Gastroesophageal sphincter (tissue), 3 donors: ENCODE results near the gene ACP4.

Source experiments
- EP300 ChIP-seq: sonication (generic); formaldehyde crosslinking; IDR thresholded peaks from one replicate; pipeline ENCODE4 v1.6.1; 2017; ENCODE audit warnings: antibody characterized with exemption, mild to moderate bottlenecking
- POLR2A ChIP-seq, 2 donors: fragments of 450-650 bp; IDR thresholded peaks; one replicate each; pipeline ENCODE4 v1.6.1; 2017; ENCODE audit warnings: antibody characterized with exemption in 2 of 2, mild to moderate bottlenecking in 2 of 2, moderate library complexity in 1 of 2
- POLR2AphosphoS5 ChIP-seq: sonication (generic); formaldehyde crosslinking; IDR thresholded peaks from one replicate; pipeline ENCODE4 v1.6.1; 2017; ENCODE audit warnings: antibody characterized with exemption
- TF ChIP-seq, protein P1 (sequence below), 4 experiments: fragments of 200-600 bp in 2 of 4; fragments of 450-650 bp in 2 of 4; sonication (generic) in 1 of 4; IDR thresholded peaks; one replicate each; pipeline ENCODE4 v1.5.1; 2017 to 2019; ENCODE audit warnings: antibody characterized with exemption in 4 of 4, mild to moderate bottlenecking in 2 of 4, moderate library complexity in 2 of 4

DNA sequence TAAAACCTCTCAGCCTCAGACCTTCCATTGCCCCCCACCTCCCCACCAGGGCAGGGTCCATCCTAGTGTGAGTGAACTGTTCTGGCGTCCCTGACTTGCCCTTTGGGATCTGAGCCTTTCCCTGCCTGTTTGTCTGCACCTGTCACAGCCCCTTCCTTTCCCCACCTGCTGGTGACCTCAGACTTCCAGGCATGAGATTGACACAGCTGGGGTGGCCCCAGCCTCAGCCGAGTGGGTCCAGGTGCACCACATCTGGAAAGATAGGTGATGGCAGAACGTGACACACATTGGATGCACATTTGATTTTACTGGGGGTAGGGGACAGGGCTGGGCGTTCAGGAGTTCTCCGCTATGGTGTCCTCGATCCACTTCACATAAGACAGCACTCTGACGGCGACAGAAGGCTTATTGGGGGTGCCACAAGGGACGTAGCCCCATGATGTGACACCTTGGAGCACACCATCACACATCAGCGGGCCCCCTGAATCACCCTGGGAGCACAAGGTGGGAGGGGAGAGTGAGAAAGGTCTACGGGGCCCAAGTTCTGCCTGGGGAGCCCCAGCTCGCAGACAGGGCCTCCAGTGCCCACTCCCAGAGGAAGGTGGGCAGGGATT, 28.8 kb downstream of the ACP4 start:
- TF ChIP-seq, protein P1, sequence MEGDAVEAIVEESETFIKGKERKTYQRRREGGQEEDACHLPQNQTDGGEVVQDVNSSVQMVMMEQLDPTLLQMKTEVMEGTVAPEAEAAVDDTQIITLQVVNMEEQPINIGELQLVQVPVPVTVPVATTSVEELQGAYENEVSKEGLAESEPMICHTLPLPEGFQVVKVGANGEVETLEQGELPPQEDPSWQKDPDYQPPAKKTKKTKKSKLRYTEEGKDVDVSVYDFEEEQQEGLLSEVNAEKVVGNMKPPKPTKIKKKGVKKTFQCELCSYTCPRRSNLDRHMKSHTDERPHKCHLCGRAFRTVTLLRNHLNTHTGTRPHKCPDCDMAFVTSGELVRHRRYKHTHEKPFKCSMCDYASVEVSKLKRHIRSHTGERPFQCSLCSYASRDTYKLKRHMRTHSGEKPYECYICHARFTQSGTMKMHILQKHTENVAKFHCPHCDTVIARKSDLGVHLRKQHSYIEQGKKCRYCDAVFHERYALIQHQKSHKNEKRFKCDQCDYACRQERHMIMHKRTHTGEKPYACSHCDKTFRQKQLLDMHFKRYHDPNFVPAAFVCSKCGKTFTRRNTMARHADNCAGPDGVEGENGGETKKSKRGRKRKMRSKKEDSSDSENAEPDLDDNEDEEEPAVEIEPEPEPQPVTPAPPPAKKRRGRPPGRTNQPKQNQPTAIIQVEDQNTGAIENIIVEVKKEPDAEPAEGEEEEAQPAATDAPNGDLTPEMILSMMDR (IDR thresholded peaks at IDR 0.05), result no peak
- TF ChIP-seq EP300 (no peak), POLR2A (IDR thresholded peaks at IDR 0.05) (no peak), POLR2AphosphoS5 (no peak)
